Stomach (tissue), 9 donors: ENCODE data around the gene HILPDA. TPM values are rescaled to one million over a fixed set of nuclear protein-coding genes. Genes with fewer than 3 reads are reported as not detected.

Source experiments
- DNase-seq, 2 donors: peaks; one replicate each; pipeline versions ENCODE4 v3.0.0 to v3.0.0-alpha.2; 2013 to 2019
- H3K27ac ChIP-seq, 5 donors: fragments of 200-600 bp in 4 of 5; sonication (generic) in 4 of 5; one replicate each; pipeline ENCODE4 v1.5.1; 2013 to 2019; ENCODE audit warnings: mild to moderate bottlenecking in 1 of 5, moderate library complexity in 1 of 5
- H3K27me3 ChIP-seq, 3 donors: fragments of 200-600 bp; sonication (generic); one replicate each; pipeline ENCODE4 v1.5.1; 2017 to 2019; ENCODE audit warnings: mixed run types in 1 of 3
- H3K36me3 ChIP-seq, 4 donors: fragments of 200-600 bp; sonication (generic); 1 replicate in 3 of 4; 2 replicates in 1 of 4; pipeline ENCODE4 v1.5.1; 2016 to 2019
- H3K4me1 ChIP-seq, 4 donors: fragments of 200-600 bp; sonication (generic); one replicate each; pipeline ENCODE4 v1.5.1; 2016 to 2019
- H3K4me3 ChIP-seq, 4 donors: fragments of 200-600 bp; sonication (generic) in 3 of 4; one replicate each; pipeline ENCODE4 v1.5.1; 2016 to 2019; ENCODE audit warnings: mild to moderate bottlenecking in 1 of 4
- H3K9me3 ChIP-seq, 4 donors: fragments of 200-600 bp; sonication (generic); one replicate each; pipeline ENCODE4 v1.5.1; 2016 to 2019
- EP300 ChIP-seq: sonication (generic); formaldehyde crosslinking; IDR thresholded peaks from one replicate; pipeline ENCODE4 v1.6.1; 2017; ENCODE audit warnings: antibody characterized with exemption
- POLR2A ChIP-seq, 4 donors: fragments of 450-650 bp; IDR thresholded peaks; one replicate each; pipeline ENCODE4 v1.6.1; 2016; ENCODE audit warnings: antibody characterized with exemption in 4 of 4, control low read depth in 2 of 4, mild to moderate bottlenecking in 1 of 4, moderate library complexity in 1 of 4
- POLR2AphosphoS5 ChIP-seq, 3 donors: sonication (generic); formaldehyde crosslinking; IDR thresholded peaks; one replicate each; pipeline ENCODE4 v1.6.1; 2016; ENCODE audit warnings: antibody characterized with exemption in 3 of 3
- WGBS, 5 donors: extraction: QIAGEN DNeasy Blood & Tissue Kit in 3 of 5; methylation state at CpG; one replicate each; pipeline versions ENCODE4 v1.1.5 to v1.1.7; 2013 to 2018; 5-methylcytosine and 5-hydroxymethylcytosine counted together
- intact Hi-C: fragments of 100-400 bp; cut with DNase I; formaldehyde crosslinking; loops from one replicate; pipeline ENCODE4 v1.15.1; 2023; ENCODE audit warnings: low total_unique reads
- polyA plus RNA-seq, 3 donors: library from polyadenylated mRNA; stranded (reverse); fragments of 200-250 nt; gene quantifications; one replicate each; pipeline ENCODE4 v1.2.3, GENCODE V29; 2013
- total RNA-seq, 5 donors: library from RNA; depleted of rRNA; stranded (reverse); fragments of >200 nt; gene quantifications; one replicate each; pipeline versions ENCODE4 v1.1.0 to v1.2.3, GENCODE V29; 2014 to 2016
- TF ChIP-seq, protein P1 (sequence below), 7 experiments: fragments of 450-650 bp in 4 of 7; fragments of 200-600 bp in 3 of 7; sonication (generic) in 3 of 7; IDR thresholded peaks; one replicate each; pipeline ENCODE4 v1.5.1; 2016 to 2019; ENCODE audit warnings: antibody characterized with exemption in 7 of 7, control low read depth in 2 of 7, mild to moderate bottlenecking in 1 of 7
- donor health status: healthy with polysubstance abuse.
- donor health status: Bipolar disorder and iron deficiency.
- donor health status: healthy.

The HILPDA gene
- total and polyA plus RNA-seq, 8 donors = 0.45 to 38.2 (median 8.1) TPM; not detected in 1

DNA sequence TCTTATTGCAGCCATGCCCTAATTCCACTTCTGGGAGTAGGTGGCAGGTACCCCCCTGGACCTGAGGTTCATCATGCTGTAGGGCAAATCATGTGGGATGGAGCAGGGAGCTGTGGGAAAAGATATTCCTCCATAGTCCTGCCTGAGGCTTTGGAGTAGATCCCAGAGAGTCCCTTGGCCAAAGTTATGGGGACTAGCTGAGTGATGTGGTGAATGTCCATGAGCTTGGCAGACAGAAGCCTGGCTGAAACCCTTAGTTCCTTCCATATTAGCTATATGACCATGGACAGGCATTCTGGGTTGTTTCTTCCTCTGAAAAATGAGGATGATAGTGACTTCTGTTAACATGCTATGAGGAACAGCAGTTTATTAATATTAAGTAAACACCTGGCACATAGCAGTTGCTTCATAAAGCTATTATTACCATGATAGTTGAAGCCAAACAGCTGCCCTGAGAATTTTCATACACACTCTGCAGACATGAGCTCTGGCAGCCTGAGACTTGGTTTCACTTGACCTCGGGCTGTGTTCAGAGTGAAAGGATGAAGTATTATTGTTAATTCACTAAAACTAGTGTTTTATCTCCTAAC is 30.9 kb upstream of the HILPDA start:
- 57 to 80% (median 71%) methylated on average over 1 of the region's 1 CpG for WGBS, 5 donors
- peaks cover 0 to 6% (median 0%) of the 10 kb centered on the region in 3 donors for H3K27me3 ChIP-seq
- intact Hi-C loops = loop anchor here (5.0 kb wide), 1 partner anchor 33 kb away; the partner anchor contains the start of gene HILPDA
- H3K27ac ChIP-seq = peak overlapping the region in 1 of 5 donors; percentile 7
- no peak for TF ChIP-seq POLR2A (IDR thresholded peaks at IDR 0.05)
- TF ChIP-seq POLR2AphosphoS5 (IDR thresholded peaks at IDR 0.05) = no peak
- TF ChIP-seq, protein P1, sequence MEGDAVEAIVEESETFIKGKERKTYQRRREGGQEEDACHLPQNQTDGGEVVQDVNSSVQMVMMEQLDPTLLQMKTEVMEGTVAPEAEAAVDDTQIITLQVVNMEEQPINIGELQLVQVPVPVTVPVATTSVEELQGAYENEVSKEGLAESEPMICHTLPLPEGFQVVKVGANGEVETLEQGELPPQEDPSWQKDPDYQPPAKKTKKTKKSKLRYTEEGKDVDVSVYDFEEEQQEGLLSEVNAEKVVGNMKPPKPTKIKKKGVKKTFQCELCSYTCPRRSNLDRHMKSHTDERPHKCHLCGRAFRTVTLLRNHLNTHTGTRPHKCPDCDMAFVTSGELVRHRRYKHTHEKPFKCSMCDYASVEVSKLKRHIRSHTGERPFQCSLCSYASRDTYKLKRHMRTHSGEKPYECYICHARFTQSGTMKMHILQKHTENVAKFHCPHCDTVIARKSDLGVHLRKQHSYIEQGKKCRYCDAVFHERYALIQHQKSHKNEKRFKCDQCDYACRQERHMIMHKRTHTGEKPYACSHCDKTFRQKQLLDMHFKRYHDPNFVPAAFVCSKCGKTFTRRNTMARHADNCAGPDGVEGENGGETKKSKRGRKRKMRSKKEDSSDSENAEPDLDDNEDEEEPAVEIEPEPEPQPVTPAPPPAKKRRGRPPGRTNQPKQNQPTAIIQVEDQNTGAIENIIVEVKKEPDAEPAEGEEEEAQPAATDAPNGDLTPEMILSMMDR (IDR thresholded peaks at IDR 0.05) = no peak
- no peak for TF ChIP-seq EP300
- peaks cover 0 to 14% (median 7%) of the 10 kb centered on the region in 4 donors for H3K4me1 ChIP-seq
- H3K4me3 ChIP-seq = no peak overlapping the region
- no peak for DNase-seq
- H3K9me3 ChIP-seq = no peaks in the 10 kb centered on the region
- no peaks in the 10 kb centered on the region for H3K36me3 ChIP-seq

GRCh38 chr7:128425850-128426249 is 29.8 kb upstream of the HILPDA start:
- TF ChIP-seq POLR2AphosphoS5 (IDR thresholded peaks at IDR 0.05) (no peak), EP300 (no peak), POLR2A (IDR thresholded peaks at IDR 0.05) (no peak)
- TF ChIP-seq, protein P1 (IDR thresholded peaks at IDR 0.05) = peak in 5 of 7 experiments; percentile 79 to 95 (median 90)
- H3K36me3 ChIP-seq = no peaks in the 10 kb centered on the region
- intact Hi-C loops = no loop called here
- 22 to 41% (median 32%) methylated on average over 4 of the region's 4 CpGs for WGBS, 5 donors
- peak; percentile 85 to 87 for DNase-seq
- no peak overlapping the region for H3K27ac ChIP-seq
- H3K27me3 ChIP-seq = peaks cover 0 to 13% (median 0%) of the 10 kb centered on the region in 3 donors
- H3K4me1 ChIP-seq = peaks cover 0 to 14% (median 9%) of the 10 kb centered on the region in 4 donors
- no peaks in the 10 kb centered on the region for H3K9me3 ChIP-seq
- H3K4me3 ChIP-seq = no peak overlapping the region

- no peaks in the 10 kb centered on the region for H3K9me3 ChIP-seq
- intact Hi-C loops = no loop called here
- H3K36me3 ChIP-seq = no peaks in the 10 kb centered on the region
- peaks cover 0 to 14% (median 11%) of the 10 kb centered on the region in 4 donors for H3K4me1 ChIP-seq
- no peak overlapping the region for H3K27ac ChIP-seq
- TF ChIP-seq EP300 = no peak
- TF ChIP-seq, protein P1 (IDR thresholded peaks at IDR 0.05) = peak in 6 of 7 experiments; percentile 37 to 96 (median 78)
- H3K4me3 ChIP-seq = no peak overlapping the region
- 7 to 16% (median 11%) methylated on average over 7 of the region's 7 CpGs for WGBS, 5 donors
- peaks cover 0 to 13% (median 0%) of the 10 kb centered on the region in 3 donors for H3K27me3 ChIP-seq
- DNase-seq = peak; percentile 46 to 86
Observed at GRCh38 chr7:128427289-128427891, 28.3 kb upstream of the HILPDA start.

GRCh38 chr7:128430207-128430606 is 25.5 kb upstream of the HILPDA start:
- H3K27me3 ChIP-seq = peaks cover 0 to 13% (median 0%) of the 10 kb centered on the region in 3 donors
- DNase-seq = no peak
- H3K4me3 ChIP-seq = no peak overlapping the region
- no peaks in the 10 kb centered on the region for H3K36me3 ChIP-seq
- peaks cover 0 to 15% (median 11%) of the 10 kb centered on the region in 4 donors for H3K4me1 ChIP-seq
- TF ChIP-seq, protein P1 (IDR thresholded peaks at IDR 0.05) = peak in 1 of 7 experiments; percentile 8
- TF ChIP-seq POLR2A (IDR thresholded peaks at IDR 0.05) = no peak
- no peaks in the 10 kb centered on the region for H3K9me3 ChIP-seq
- intact Hi-C loops = no loop called here
- WGBS, 5 donors = 65 to 81% (median 76%) methylated on average over 3 of the region's 3 CpGs
- no peak overlapping the region for H3K27ac ChIP-seq
